GM19324 (cell line): ENCODE measurements around the gene RBSN.

Experiments
- ATAC-seq: cut with Tn5 transposase; IDR thresholded peaks from one replicate; pipeline ENCODE4 v1.9.1; 2021; ENCODE audit warnings: mild to moderate bottlenecking, moderate library complexity; ENCODE audit not compliant: unreplicated experiment, low FRiP score

RBSN gene

GRCh38 chr3:15102256-15102655, 3.3 kb upstream of the RBSN start:
- ATAC-seq = no peak

- ATAC-seq = peak; percentile 13
Observed at GRCh38 chr3:15099364-15100098, 583 bp upstream of the RBSN start.

- ATAC-seq = no peak
Observed at GRCh38 chr3:15097891-15098290, 1.1 kb downstream of the RBSN start.

- no peak for ATAC-seq
Observed at GRCh38 chr3:15096046-15096445, 2.9 kb downstream of the RBSN start.

- no peak for ATAC-seq
Observed at GRCh38 chr3:15094187-15094875, 4.6 kb downstream of the RBSN start.

- no peak for ATAC-seq
Observed at GRCh38 chr3:15092686-15093085, 6.3 kb downstream of the RBSN start.

GRCh38 chr3:15091575-15091974, 7.4 kb downstream of the RBSN start:
- no peak for ATAC-seq

GRCh38 chr3:15089201-15089600, 9.7 kb downstream of the RBSN start:
- ATAC-seq = no peak

- no peak for ATAC-seq
Observed at GRCh38 chr3:15086699-15087098, 12.2 kb downstream of the RBSN start.

- no peak for ATAC-seq
Observed at GRCh38 chr3:15086263-15086662, 12.7 kb downstream of the RBSN start.

GRCh38 chr3:15083252-15083651, 15.7 kb downstream of the RBSN start:
- ATAC-seq = no peak

- no peak for ATAC-seq
Observed at GRCh38 chr3:15081960-15082664, 16.8 kb downstream of the RBSN start.

GRCh38 chr3:15079091-15079490, 19.9 kb downstream of the RBSN start:
- ATAC-seq = no peak

GRCh38 chr3:15074500-15074899, 24.4 kb downstream of the RBSN start:
- no peak for ATAC-seq

GRCh38 chr3:15071699-15072098, 27.2 kb downstream of the RBSN start:
- no peak for ATAC-seq

GRCh38 chr3:15069441-15069840, 29.5 kb downstream of the RBSN start:
- ATAC-seq = no peak

- ATAC-seq = no peak
Observed at GRCh38 chr3:15066467-15066866, 32.5 kb downstream of the RBSN start.

- ATAC-seq = no peak
Observed at GRCh38 chr3:15065550-15066007, 33.4 kb downstream of the RBSN start.

GRCh38 chr3:15064835-15065549, 34.0 kb downstream of the RBSN start, which contains the start of gene MRPS25:
TSS of gene MRPS25 (minus strand) at chr3:15065315. CDS start at chr3:15065194, 121 bp downstream.
- ATAC-seq = peak; percentile 96

GRCh38 chr3:15064299-15064834, 34.6 kb downstream of the RBSN start:
- no peak for ATAC-seq
